Stimulated activated CD4-positive, alpha-beta T cell treated with anti-CD3 and anti-CD28 coated beads, Interleukin-2, amount 100 ng/mL, for 24 hours (primary cell): ENCODE data around the gene ZNF747.
"Not testable (repeated sequence)": the region's sequence is repeated elsewhere in the genome, so short reads cannot be mapped to it uniquely, and the experiment has no call there.

Experiments used
- DNase-seq, 2 donors: peaks; one replicate each; pipeline ENCODE4 v3.0.0-alpha.2; 2020

The ZNF747 gene

DNA sequence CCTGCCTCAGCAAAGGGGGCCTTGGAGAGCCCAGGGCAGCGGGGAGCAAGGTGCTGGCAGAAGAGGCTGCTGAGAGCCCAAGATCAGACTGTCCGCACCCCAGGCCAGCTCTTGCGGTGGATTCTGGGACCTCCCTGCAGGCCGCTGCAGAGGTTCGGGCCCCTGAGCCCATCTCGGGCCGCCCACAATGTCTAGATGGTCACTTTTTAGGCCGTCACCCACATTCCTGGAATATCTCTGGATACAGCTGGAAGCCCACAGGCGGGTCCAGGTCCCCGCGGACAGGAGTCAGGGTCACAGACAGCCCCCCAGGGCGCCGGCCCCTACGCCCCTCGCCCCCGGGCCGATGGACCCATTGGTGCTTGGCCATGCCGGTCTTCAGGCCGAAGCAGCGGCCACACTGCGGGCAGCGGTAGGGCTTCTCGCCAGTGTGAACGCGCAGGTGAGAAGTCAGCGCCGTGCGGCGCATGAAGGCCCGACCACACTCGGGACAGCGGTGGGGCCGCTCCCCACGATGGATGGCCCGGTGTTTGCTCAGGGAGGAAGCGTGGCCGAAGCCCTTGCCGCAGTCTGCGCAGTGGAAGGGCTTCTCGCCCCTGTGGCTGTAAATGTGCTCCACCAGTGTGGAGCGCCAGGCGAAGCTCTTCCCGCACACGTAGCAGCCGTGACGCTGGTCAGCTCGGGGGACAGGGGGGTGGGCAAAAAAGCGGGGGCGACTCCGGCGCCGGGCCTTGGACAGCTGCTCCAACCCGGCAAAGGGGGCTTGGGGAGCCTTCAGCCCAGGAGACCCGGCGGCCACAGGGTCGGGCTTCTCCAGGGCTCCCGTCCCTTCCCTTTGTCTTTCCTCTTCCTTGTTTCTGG lies 2.1 kb downstream of the ZNF747 start:
- DNase-seq = no peak

DNA sequence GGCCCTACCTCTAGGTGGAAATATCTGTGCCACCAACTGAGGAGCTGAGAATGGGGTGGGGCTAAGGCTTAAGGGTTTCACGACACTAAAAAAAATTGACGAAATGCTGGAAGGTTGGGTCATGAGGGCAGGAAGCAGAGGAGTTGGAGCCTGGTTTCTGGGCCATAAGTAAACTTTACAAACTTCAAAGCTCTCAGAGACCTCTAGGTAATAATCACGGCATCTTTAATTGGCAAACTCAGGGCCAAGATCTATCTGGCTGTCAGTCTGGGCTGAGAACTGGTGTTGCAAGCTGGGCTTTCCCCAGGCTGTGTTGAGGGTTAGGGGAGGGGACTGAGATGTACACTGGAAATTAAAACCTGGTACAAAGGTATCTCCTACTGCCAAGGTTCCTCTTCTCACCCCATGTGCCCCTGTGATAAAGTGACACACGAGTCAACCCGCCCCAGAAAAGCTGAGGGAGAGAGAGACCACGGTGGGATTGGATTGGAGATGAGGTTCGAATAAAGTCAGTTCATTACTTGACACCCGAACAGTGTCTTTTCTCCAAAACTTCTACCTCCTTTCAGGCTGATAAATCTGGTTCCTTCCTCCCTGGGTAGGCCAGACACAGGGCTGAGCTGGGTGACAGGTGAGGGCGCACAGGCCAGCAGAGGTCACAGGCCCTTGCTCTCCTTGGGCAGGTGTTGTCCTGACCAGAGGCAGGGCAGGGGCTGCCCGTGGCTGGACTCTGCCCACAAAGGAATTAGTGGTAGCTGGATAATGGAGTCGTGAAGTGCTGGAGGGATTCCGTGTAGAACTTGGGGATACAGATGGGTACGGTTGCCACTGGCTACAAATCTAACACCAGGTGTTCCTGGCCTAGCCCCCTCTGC lies 4.3 kb downstream of the ZNF747 start:
- DNase-seq = no peak

DNA sequence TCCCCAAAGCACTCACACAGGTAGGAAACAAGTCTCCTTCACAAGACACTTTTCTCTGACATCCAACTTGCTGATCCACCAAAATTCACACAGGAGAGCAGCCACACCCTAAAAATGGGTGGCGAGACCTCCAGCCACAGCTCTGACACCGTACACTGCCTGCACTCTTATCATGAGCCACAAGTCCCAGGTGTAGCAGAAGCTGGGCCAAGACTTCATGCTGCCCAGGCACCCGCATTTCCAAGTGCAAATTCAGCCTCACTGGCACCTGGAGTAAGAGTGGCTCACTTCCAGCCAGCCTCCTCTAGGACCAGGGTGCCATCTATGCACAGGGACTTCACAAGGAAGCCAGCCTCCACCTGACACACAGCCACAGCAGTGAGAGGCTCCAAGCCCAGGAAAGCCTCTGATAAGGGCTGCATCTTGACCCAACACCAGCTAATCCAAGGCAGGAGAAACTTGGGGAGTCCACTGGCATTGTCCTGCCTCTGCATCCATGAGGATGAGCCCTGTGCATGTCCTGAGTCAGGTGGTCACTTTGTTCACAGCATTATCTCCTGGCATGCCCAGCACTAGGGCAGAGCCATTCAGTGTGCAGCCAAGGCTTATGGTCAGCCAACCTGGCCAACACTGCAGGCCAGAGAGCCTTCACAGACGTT lies 5.7 kb downstream of the ZNF747 start:
- DNase-seq = no peak

DNA sequence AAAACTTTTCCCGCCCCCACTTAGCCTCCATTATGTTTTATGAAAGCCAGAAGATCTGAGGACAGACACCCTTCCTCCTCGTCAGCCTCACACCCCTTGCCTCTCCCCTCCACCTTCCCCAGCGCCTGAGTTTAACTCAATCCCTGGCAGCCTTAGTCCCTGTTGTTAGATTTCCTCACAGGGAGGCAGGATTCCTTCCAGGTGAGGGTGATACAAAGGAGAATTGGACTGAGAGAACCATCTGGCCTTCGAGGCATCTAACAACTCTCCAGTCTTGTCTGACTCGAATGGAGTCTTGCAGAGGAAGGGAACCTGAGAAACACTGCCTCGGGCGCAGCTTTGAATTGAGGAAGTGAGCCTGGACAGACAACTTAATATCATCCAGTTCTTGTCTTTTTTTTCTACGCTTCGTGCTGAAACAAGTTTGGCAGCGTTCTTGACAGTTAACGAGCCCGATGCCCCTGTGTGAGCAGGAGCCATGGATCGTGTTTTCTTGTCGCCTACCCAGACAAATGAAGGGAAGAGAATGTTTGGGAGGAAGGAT lies 7.0 kb downstream of the ZNF747 start:
- DNase-seq = no peak

DNA sequence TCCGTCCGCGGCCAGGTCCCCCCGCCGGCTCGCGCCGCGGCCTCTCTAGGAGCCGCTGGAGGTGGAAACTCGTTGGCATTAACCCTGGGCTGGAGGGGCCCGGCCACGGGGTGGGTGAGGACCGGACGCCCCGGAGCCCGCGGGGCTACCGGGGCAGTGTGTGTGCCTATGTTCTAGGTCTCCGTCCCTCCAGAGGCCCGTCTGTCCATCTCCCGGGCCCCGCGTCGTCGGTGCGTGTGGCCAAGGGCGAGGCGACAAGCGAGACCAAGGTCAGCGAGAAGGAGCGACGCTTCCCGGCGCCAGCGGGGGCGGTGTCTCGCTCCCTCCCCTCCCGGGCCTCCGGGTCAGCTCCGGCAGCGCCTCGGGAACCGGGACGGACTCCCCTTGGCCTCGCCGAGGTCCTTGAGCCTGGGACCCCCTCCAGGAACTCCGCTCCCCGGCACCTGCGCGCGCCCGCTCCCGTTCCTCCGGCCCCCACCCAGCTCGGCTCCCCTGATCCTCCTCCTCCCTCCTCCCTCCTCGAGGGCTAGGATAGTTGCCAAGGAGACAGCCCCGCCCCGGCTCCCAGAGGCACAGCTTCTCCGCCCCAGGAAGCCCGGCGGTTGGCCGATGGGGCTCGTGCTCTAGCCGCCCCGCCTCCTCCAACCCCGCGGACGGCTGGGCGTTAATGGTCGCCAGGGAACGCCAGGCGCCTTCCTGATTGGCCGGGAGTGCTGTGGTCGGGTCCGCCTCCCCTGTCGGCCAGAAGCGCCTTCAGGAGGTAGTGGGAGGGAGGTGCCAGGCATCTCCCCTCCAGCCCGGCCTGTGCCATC lies 7.6 kb downstream of the ZNF747 start:
- DNase-seq = peak; percentile 94 to 98

DNA sequence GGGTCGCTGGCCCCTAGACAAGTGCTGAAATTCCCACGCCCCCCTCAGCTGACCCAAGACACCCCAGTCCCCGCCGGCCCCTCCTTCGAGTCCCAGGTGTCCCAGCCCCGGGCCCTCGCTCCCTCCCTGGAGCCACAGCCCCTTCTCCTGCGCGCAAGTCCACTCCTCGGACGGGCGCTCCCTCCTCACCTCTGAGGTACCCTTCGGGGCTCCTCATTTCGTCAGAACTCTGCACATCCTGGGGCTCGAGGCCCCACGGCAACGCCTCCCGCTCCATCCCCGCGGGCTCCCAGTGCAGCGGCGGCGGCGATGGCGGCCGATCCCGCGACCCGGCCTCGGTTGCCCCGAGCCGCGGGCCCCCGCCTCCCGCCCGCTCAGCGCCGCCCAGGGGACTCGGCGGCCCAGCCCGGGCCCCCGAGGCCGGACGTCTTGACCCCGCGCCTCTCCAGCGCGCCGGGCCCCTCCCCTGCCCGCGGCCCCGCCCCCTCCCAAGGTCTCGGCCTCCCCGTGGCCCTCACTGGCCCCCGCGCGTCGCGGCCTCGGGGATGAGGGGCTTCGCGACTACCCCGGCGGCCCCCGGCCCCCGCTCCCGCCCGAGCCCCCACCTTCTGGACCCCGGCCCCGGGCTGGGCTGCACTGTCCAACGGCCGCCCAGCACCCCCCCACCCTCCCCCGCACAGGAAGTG lies 8.4 kb downstream of the ZNF747 start, which contains the start of gene ZNF768:
TSS of gene ZNF768 (minus strand) at position 430 of the 686 bp plus-strand sequence. CDS start at position 277, 153 bp downstream.
- peak in 1 of 2 donors; percentile 54 for DNase-seq

DNA sequence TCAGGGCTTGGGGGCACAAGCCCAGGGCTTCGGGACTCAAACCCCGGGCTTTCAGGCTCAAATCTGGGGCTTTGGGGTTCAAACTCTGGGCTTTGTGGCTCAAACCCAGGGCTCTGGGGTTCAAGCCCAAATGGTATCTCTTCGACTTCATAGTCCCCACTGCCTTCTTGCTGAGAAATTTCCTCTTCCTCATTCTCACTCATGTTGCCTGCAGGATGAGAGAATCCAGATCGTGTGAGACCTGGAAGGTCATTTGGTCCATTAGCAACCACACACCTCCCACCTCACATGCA lies 8.9 kb downstream of the ZNF747 start:
- DNase-seq = no peak

DNA sequence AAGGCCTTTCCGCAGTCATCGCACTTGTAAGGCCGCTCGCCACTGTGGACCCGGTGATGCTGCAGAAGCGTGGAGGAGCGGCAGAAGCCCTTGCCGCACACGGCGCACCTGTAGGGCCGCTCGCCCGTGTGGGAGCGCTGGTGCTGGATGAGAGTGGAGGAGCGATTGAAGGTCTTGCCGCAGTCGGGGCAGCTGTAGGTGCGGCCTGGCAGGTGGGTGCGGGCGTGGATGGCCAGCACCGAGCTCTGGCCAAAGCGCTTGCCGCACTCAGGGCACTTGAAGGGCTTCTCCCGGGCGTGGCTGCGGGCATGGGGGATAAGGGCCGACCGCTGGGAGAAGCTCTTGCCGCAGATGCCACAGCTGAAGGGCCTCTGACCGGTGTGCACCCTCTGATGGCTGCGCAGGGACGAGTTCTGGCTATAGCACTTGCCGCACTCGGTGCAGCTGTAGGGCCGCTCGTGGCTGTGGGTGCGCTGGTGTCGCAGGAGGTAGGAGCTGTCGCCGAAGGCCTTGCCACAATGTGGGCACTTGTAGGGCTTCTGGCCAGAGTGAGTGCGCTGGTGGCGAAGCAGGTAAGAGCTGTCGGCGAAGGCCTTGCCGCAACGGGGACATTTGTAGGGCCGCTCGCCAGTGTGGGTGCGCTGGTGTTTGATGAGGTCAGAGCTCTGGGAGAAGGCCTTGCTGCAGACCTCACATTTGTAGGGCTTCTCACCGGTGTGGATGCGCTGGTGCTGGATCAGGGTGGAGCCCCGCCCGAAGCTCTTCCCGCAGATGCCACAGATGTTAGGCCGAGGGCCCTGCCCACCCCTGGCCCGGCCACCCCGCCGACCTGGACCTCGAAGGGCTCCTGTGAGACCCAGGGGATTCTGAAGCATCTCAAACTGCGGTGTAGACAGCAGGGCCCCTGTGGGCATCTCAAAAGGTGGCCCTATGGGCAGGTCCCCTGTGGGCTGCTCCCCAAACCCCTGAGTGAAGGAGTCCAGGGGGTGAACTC lies 9.8 kb downstream of the ZNF747 start:
- no peak for DNase-seq

DNA sequence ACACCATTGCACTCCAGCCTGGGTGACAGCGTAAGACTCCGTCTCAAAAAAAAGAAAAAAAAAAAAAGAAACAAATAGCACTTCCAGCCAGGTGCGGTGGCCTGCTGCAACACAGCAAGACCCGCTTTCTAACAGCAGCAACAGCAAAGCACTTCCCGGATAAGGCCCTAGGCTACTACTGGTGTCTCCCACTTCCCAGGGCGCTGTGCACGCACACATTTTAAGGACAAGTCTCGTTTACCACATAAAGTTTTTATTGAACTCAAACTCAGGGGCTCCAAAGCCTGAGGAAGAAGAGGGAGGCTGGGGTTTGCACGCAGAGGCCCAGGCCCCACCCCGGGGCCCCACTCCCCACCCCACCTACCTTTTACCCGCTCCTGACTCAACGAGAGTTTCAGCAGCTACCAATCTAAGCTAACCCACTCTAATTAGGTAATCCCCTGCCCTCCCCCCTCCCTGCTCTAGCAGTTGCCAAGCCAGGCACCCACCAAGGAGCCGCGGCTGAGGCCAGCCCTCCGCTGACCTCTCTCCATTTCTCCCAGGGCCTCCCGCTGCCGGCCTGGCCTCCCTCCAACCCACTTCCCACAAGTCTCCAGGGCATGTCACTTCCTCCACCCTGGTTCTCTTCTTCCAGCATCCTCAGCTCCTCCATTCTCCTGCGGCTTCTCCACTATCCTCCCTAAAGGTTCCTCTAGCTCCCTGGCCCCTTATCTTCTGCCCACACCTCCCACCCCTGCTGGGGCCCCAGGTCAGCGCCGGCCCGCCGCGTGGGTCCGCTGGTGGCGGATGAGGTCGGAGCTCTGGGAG lies 10.7 kb downstream of the ZNF747 start:
- DNase-seq = no peak

DNA sequence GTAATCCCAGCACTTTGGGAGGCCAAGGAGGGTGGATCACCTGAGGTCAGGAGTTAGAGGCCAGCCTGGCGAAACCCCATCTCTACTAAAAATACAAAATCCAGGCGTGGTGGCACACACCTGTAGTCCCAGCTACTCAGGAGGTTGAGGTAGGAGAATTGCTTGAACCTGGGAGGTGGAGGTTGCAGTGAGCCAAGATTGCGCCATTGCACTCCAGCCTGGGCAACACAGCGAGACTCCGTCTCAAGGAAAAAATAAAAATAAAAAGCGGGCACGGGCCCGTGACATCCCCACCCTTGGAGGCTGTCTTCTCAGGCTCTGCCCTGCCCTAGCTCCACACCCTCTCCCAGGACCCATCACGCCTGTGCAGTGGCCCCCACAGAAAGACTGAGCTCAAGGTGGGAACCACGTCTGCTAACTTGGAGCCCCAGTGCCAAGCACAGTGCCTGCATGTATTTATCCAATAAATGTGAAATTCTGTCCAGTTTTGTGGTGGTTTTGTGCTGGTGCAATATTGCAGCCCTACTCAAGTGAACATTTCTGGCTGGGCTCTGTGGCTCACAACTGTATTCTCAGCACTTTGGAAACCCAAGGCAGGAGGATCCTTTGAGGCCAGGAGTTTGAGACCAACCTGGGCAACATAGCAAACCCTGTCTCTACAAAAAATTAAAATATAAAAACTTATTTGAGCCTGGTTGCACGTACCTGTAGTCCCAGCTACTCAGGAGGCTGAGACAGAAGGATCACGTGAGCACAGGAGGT lies 11.8 kb downstream of the ZNF747 start:
- not testable (repeated sequence) for DNase-seq

DNA sequence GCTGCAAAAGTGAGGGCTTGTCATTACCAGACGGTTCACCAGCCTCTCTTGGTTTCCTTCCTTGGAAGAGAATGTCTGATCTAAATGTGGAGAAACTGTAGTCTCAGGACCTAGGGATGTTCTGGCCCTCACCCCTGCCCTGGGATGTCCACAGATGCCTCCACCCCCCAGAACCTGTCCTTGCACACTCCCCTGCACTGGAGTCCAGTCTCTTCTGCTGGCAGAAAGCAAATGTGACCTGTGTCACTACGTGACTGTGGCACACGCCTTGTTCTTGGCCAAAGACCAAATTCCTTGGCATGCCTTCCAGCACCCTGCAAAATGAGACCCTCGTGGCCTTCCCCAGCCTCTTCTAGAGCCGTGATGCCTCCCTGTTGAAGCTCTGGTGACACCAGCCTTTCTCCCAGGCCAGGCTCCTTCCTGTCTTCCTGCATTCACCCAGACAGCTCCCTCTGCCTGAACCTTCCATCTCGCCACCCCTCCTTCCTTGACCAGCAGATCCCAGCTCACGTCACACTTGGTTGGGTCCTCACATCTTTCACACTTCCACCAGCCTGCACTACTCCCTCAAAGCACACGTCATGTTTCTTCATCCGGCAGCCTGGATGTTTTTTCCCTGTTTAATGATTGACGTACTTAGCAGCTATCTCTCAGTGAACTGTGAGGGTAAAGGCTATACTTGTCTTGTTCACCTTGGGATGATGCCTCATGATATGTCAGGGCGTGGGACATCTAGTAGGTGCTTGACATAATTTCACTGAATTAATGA lies 12.6 kb downstream of the ZNF747 start:
- no peak for DNase-seq

DNA sequence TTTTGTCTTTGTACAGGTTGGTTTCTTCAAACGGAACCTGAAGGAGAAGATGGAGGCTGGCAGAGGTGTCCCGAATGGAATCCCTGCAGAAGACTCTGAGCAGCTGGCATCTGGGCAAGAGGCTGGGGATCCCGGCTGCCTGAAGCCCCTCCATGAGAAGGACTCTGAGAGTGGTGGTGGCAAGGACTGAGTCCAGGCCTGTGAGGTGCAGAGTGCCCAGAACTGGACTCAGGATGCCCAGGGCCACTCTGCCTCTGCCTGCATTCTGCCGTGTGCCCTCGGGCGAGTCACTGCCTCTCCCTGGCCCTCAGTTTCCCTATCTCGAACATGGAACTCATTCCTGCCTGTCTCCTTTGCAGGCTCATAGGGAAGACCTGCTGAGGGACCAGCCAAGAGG lies 13.2 kb downstream of the ZNF747 start:
- no peak for DNase-seq

DNA sequence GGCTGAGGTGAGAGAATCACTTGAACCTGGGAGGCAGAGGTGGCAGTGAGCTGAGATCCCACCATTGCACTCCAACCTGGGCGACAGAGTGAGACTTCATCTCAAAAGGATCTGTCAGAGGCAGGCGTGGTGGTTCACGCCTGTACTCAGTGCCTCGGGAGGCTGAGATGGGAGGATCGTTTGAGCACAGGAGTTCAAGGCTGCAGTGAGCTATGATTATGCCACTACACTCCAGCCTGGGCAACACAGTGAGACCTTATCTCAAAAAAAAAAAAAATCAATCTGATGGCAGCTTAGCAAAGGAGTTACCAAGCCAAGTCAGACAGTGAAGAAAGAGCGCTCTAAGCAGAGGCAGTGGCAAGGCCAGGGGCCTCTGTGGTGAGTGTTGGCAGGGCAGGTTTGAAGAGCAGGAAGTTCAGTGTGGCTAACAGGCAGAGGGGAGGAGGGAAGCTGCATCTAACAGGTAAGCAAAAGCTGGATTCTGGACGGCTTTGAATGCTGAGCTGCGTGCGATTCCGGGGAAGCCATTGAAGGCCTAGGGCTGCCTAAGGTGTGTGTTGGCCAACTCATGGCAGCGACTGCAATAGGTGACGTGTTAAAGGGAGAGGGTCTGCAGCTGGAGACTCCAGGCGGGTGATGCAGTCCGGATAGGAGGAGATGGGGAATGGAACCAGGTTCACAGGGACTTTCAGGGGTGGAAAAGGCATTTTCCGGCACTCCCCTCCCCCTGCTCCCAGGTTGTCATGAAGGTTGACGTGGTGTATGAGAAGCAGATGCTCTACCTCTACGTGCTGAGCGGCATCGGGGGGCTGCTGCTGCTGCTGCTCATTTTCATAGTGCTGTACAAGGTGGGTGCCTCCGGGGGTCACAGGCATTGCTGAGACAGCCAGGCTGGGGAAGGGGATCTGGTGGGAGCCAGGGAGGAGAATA lies 15.3 kb downstream of the ZNF747 start:
- DNase-seq = no peak

DNA sequence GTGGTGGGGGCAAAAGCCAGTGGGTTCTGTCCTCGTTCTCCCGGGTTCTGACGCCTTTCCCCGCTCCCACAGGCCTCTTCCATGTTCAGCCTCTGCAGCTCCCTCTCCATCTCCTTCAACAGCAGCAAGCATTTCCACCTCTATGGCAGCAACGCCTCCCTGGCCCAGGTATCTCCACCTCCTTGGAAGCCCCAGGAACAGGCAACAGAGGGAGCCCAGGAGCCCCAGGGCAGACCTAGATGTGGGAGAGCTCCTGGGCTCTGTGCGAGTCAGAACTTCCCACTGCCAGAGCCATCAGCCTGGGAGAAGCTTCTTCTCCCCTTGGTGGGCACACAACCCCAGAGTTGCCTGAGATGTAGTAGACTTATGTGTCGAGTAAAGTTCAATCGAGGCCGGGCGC lies 16.1 kb downstream of the ZNF747 start:
- DNase-seq = no peak

DNA sequence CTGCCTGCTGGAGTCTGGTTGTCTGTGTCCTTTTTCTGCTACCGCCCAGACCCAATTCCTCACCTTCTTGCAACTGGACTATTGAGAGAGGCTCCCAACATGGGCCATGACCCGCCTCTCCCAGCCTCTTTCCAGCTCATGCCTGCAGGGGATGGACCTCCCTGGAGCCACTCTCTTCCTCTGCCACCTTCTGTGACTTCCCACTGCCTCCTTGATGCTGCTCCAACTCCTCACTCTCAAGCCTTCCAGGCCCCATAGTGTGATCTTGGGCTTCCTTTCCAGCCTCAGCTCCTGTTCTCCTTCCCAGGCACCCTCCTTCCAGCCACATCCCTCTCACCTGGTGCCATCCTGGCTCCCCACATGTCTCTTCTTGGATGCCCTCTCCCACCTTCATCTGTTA lies 19.4 kb downstream of the ZNF747 start:
- no peak for DNase-seq

DNA sequence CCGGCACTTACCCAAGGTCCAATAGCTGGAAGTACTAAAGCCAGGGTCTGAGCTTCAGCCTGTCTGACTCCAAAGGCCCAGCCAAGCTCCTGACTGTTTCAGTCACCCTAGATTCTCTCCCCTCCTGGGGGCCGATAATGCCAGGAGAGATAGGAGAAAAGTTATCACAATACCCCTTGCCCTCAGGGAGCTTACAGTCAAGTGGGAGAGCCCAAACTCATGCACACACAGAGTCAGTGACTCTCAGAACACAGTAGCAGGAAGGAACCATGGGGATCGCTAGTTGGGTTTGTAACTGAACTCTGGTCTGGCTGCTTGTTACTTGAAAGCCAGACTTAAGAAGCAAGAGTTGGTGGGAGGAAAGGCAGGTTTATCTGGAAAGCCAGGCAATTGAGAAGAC lies 23.1 kb downstream of the ZNF747 start:
- no peak for DNase-seq
